Small intestine (tissue), 16 donors: Measurements from ENCODE around the gene LOX. TPM values are rescaled to one million over a fixed set of nuclear protein-coding genes. Genes with fewer than 3 reads are reported as not detected.

Experiments used
- DNase-seq, 2 donors: peaks; one replicate each; pipeline versions ENCODE4 v3.0.0 to v3.0.0-alpha.2; 2013
- FAIRE-seq: peaks from 2 replicates; lab custom pipeline; 2012; peaks lifted over from hg19 to GRCh38; lab: Jason Lieb, UNC
- H3K27ac ChIP-seq, 3 donors: one replicate each; pipeline ENCODE4 v1.5.1; 2013; ENCODE audit warnings: low read length in 2 of 3, mild to moderate bottlenecking in 2 of 3, control low read depth in 1 of 3, inconsistent platforms in 1 of 3, low read depth in 1 of 3, moderate library complexity in 1 of 3
- H3K27me3 ChIP-seq, 3 donors: one replicate each; pipeline ENCODE4 v1.6.1; 2013; ENCODE audit warnings: low read length in 3 of 3, inconsistent platforms in 1 of 3; ENCODE audit not compliant: control insufficient read depth in 3 of 3, insufficient read depth in 3 of 3
- H3K36me3 ChIP-seq, 3 donors: one replicate each; pipeline ENCODE4 v1.6.1; 2013; ENCODE audit warnings: low read length in 3 of 3, inconsistent platforms in 1 of 3, low read depth in 1 of 3, mild to moderate bottlenecking in 1 of 3, moderate library complexity in 1 of 3; ENCODE audit not compliant: control insufficient read depth in 3 of 3, insufficient read depth in 2 of 3
- H3K4me1 ChIP-seq, 3 donors: one replicate each; pipeline ENCODE4 v1.6.1; 2013; ENCODE audit warnings: low read length in 2 of 3, inconsistent platforms in 1 of 3, low read depth in 1 of 3, mild to moderate bottlenecking in 1 of 3, moderate library complexity in 1 of 3; ENCODE audit not compliant: control insufficient read depth in 3 of 3, insufficient read depth in 2 of 3
- H3K4me3 ChIP-seq, 3 donors: one replicate each; pipeline ENCODE4 v1.5.1; 2013; ENCODE audit warnings: low read length in 3 of 3, control low read depth in 1 of 3, inconsistent platforms in 1 of 3, low read depth in 1 of 3, mild to moderate bottlenecking in 1 of 3, moderate library complexity in 1 of 3
- H3K9me3 ChIP-seq, 2 donors: one replicate each; pipeline ENCODE4 v1.6.1; 2013; ENCODE audit warnings: low read depth in 1 of 2, low read length in 1 of 2; ENCODE audit not compliant: control insufficient read depth in 2 of 2, insufficient read depth in 1 of 2
- WGBS, 3 donors: extraction: QIAGEN DNeasy Blood & Tissue Kit; methylation state at CpG; one replicate each; pipeline ENCODE4 v1.1.7; 2013; 5-methylcytosine and 5-hydroxymethylcytosine counted together
- long read RNA-seq, 10 donors: transcript quantifications; one replicate each; lab custom pipeline, GENCODE V29; 2026
- polyA plus RNA-seq, 4 donors: library from polyadenylated mRNA; stranded (reverse) in 3 of 4; unstranded in 1 of 4; fragments of 200-250 nt in 3 of 4; fragments of 120-200 nt in 1 of 4; gene quantifications; one replicate each; pipeline versions ENCODE4 v1.2.1 to v1.2.3, GENCODE V29; 2013
- donor health status: healthy with polysubstance abuse.
- donor health status: control.
- donor health status: control.
- donor health status: Bipolar disorder and iron deficiency.
- donor health status: healthy.

Gene LOX, protein sequence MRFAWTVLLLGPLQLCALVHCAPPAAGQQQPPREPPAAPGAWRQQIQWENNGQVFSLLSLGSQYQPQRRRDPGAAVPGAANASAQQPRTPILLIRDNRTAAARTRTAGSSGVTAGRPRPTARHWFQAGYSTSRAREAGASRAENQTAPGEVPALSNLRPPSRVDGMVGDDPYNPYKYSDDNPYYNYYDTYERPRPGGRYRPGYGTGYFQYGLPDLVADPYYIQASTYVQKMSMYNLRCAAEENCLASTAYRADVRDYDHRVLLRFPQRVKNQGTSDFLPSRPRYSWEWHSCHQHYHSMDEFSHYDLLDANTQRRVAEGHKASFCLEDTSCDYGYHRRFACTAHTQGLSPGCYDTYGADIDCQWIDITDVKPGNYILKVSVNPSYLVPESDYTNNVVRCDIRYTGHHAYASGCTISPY
- 1 to 10 TPM in 2 of 4 donors, under 1 TPM in 2; 0.45 to 8.5 (median 2.3) TPM for polyA plus RNA-seq
- long read RNA-seq, donor 1, full-length matches to known transcripts: 4 of 4 reads
- long read RNA-seq, donor 1, partial matches to known transcripts: 0 of 4 reads
- long read RNA-seq, donor 1, other reads (novel, unspliced or antisense): 0 of 4 reads
- long read RNA-seq, donor 2: 0 reads
- long read RNA-seq, donor 3: 0 reads
- long read RNA-seq, donor 4: 0 reads
- long read RNA-seq, donor 5: 0 reads
- long read RNA-seq, donor 6: 0 reads
- long read RNA-seq, donor 7, full-length matches to known transcripts: 5 of 5 reads
- long read RNA-seq, donor 7, partial matches to known transcripts: 0 of 5 reads
- long read RNA-seq, donor 7, other reads (novel, unspliced or antisense): 0 of 5 reads
- long read RNA-seq, donor 8: 0 reads
- long read RNA-seq, donor 9: 0 reads
- long read RNA-seq, donor 10, full-length matches to known transcripts: 4 of 4 reads
- long read RNA-seq, donor 10, partial matches to known transcripts: 0 of 4 reads
- long read RNA-seq, donor 10, other reads (novel, unspliced or antisense): 0 of 4 reads

DNA sequence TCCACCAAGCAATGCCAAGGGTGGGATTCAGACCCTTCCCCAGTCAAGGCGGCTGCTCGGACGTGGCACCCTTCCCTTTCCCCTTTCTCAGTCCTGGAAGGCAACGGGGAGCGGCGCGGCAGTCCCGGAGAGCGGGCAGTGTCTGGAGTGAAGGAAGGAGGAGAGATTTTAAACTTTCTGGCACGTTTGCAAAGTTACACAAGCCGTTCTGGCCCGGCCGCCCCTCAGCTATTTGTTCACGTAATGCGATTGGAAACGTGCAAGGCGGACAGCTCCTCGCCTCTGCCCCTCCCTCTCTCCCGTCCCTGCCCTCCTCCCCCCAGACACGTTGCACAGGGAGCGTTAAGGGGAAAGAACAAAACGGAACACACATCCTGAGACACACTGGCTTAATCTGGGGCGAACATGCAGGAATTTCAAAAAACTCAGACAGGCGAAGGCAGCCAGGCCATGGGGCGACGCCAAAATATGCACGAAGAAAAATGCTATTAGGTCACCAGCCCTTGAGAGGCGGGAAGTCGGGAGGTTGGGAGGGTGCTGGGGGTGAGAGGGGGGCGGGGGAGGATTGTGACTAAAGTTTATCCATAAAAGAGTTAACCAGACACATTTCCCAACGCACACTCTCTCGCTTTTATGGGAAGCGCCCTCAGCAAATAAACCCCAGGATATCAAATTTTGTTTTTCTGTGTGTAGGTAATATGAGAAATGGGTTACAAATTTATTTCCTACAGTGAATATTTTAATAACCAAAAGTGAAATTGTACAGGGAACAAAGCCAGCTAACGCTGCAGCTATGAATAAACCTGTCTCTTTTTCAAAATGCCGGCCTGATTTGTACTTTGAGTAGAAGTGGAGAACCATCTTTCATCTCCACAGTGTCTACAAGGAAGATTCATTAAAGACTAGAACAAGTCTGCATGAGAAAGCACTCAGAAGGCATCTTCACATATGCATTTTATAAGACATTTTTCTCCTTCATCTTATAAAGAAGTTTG lies at the start of gene LOX:
TSS of gene LOX (minus strand) at position 144 of the 995 bp plus-strand sequence. CDS start 274 bp downstream, outside the sequence.
- Histone ChIP-seq H3K27ac (peak within 1 kb of the TSS in 2 of 3 donors; percentile 69 to 87), H3K4me3 (peak within 1 kb of the TSS; percentile 39 to 64 (median 43)), H3K4me1 (peaks cover 2% of the 10 kb centered on the region in 3 donors), H3K27me3 (peaks cover 0 to 19% (median 4%) of the 10 kb centered on the region in 3 donors), H3K36me3 (no peaks in the 10 kb centered on the region), H3K9me3 (no peaks in the 10 kb centered on the region)
- 3 to 5% (median 3%) methylated on average over 33 to 35 of the region's 35 CpGs for WGBS, 3 donors
- FAIRE-seq: no peak
- peak in 1 of 2 donors; percentile 19 for DNase-seq

DNA sequence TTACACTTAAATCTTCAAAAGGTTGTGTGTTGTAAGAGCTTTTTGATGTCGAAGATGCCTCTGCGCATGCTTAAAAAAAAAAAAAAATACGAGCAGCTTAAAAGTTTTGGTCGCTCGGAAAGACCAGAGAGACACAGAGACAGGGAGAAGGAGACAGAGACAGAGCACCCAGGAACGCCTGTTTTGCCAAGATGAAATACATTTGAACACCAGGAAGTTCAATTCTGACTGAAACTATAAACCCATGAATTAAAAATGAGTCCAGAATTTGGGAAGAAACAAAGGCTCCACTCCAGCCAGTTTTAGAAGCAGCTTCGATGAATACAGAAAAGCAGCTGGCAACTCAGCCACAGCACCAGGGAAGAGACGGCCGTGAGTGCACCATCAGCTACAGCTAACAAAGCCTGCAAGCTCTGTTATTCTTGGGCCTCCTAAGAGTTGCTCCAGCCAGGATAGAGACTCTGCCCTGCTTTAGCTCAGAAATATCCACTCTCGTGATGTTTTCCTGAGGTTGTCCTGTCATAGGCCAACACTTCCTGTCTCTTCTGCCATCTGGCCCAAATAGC lies 48.8 kb upstream of the LOX start:
- peaks cover 0 to 10% (median 0%) of the 10 kb centered on the region in 3 donors for H3K27me3 ChIP-seq
- H3K4me3 ChIP-seq: no peak overlapping the region
- no peaks in the 10 kb centered on the region for H3K36me3 ChIP-seq
- 57 to 83% (median 77%) methylated on average over 10 of the region's 10 CpGs for WGBS, 3 donors
- FAIRE-seq (no peak), DNase-seq (peak in 1 of 2 donors; percentile 1)
- no peaks in the 10 kb centered on the region for H3K4me1 ChIP-seq
- no peak overlapping the region for H3K27ac ChIP-seq
- H3K9me3 ChIP-seq: no peaks in the 10 kb centered on the region

DNA sequence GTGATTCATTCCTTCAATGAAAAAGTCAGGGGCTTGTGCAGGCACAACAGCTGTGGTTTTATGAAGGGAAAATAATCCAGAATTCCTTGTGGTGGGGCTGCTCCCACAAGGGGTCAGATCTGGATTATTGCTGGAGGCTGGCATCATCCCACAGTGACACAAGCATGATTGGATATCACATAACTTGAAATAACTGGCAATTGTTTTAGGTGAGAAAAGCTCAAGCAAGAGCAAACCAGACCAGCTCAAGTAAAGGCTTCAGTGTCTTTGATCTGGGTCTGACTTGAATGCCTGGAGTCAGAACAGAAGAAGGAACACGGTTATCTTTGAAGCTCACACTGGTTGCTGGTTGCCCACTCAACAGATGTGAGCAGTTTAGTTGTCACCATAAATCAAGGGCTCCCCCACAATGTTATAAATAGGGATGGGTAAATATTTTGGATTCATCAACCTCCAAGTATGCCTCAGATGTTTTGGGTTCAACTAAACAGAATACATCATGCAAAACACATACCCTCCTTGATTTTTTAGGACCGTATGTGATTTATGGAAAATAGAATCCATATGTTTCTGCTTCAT lies 48.2 kb upstream of the LOX start:
- peaks cover 0 to 10% (median 0%) of the 10 kb centered on the region in 3 donors for H3K27me3 ChIP-seq
- WGBS, 3 donors: 41 to 58% (median 54%) methylated on average over 2 of the region's 2 CpGs
- no peak overlapping the region for H3K27ac ChIP-seq
- H3K9me3 ChIP-seq: no peaks in the 10 kb centered on the region
- no peaks in the 10 kb centered on the region for H3K36me3 ChIP-seq
- FAIRE-seq (no peak), DNase-seq (no peak)
- H3K4me3 ChIP-seq: no peak overlapping the region
- H3K4me1 ChIP-seq: no peaks in the 10 kb centered on the region

DNA sequence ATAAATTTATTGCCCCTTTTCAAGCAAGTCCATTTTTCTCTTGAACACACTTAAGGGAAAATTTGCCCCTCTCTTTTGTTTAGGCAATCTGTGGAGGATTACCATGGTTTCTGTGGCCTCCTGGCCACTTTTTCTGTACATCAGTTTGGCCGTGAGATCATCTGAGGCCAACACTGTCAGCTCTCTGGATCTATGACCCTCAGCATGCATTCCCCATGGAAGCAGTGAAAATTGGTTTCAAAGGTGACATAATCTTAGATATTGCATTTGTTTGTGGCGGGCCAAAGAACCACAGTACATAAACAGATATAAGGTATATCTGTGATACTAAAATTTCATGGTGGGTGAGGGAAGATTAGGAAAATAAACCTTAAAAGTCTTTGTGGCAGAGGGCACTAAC lies 46.7 kb upstream of the LOX start:
- Histone ChIP-seq H3K36me3 (no peaks in the 10 kb centered on the region), H3K9me3 (no peaks in the 10 kb centered on the region), H3K4me1 (no peaks in the 10 kb centered on the region), H3K4me3 (no peak overlapping the region), H3K27me3 (peaks cover 0 to 13% (median 0%) of the 10 kb centered on the region in 3 donors), H3K27ac (no peak overlapping the region)
- DNase-seq (no peak), FAIRE-seq (no peak)
- WGBS, 3 donors: 75 to 88% (median 76%) methylated on average over 2 of the region's 2 CpGs

DNA sequence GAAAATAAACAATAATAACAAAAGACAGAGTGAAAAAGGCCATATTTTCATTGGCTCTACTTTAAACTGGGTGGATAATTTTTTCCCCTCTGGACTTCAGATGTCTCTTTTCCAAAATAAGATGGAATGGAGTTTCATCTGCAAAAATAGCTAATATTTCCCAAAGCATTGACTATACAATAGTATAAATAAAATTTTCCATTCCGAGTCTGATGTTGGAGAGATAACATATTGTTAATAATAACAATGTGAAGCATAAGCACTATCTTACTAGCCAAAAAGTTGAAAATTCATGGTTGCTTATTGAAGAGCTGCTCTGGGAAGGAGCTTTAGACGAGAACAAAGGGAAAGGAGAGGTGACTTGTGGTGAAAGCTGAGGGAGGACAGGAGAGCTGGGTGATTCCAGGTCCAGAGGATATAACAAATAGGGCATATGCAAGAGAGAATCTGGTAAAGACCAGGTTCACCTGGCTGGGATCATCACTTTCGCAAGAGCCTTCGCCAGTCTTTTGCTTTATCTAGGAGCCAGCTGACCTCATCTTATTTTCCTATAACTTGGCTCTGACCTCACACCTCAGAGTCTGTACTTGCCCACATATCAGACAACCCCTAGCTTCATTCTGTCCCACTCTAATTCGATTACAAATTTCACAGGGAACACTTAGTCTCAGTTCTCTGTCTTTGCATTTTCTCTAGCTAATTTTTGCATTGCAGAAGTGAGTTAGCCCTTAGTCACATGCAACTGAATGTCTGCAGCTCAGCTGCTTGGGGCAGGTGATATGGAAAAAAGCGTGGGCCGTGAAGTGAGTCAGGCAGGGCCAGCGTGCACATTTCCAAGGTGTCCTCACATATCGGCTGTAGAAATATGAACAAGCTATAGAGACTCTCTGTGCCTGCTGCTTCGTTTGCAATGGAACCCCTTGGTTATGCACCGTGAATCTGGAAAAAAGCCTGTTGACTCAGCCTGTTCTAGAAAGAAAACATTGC lies 43.7 kb upstream of the LOX start:
- Histone ChIP-seq H3K36me3 (no peaks in the 10 kb centered on the region), H3K27me3 (peaks cover 0 to 13% (median 0%) of the 10 kb centered on the region in 3 donors), H3K4me3 (no peak overlapping the region), H3K4me1 (no peaks in the 10 kb centered on the region), H3K27ac (no peak overlapping the region), H3K9me3 (no peaks in the 10 kb centered on the region)
- 75 to 85% (median 80%) methylated on average over 11 of the region's 11 CpGs for WGBS, 3 donors
- FAIRE-seq (no peak), DNase-seq (no peak)

DNA sequence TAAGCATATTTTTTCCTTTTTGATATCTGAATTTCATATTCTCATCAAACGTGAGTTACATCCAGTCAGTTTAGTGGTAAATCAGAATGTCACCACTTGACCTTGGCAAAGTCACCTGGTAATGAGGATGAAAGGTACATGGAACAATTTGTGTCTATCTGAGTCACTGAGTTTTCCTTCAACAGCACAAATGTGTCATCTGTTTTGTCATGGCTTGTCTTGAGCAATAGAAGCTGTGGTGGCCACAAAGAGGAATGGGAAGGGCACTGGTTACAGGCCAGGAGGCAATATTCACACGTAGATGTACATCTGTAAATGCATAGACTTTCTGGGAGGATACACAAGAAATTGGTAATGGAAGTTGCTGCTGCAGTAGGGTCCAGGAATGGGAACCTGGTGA lies 42.9 kb upstream of the LOX start:
- Histone ChIP-seq H3K27ac (no peak overlapping the region), H3K27me3 (peaks cover 0 to 13% (median 0%) of the 10 kb centered on the region in 3 donors), H3K4me1 (no peaks in the 10 kb centered on the region), H3K36me3 (no peaks in the 10 kb centered on the region), H3K9me3 (no peaks in the 10 kb centered on the region), H3K4me3 (no peak overlapping the region)
- 77 to 83% (median 82%) methylated on average over 2 of the region's 2 CpGs for WGBS, 3 donors
- FAIRE-seq: no peak
- DNase-seq: no peak
